Thymus (tissue), 11 donors: Measurements from ENCODE around the gene NAA80. TPM values are rescaled to one million over a fixed set of nuclear protein-coding genes. Genes with fewer than 3 reads are reported as not detected.
A peak's percentile ranks its signal among the peaks of the same experiment; 100 is the strongest.

ENCODE experiments used
- DNase-seq, 9 donors: peaks; one replicate each; pipeline ENCODE4 v3.0.0-alpha.2; 2013; ENCODE audit warnings: low spot score in 9 of 9, low read depth in 6 of 9, missing footprints in 1 of 9
- H3K27ac ChIP-seq, 2 donors: one replicate each; pipeline ENCODE4 v1.5.1; 2013; ENCODE audit warnings: control low read depth in 1 of 2, low read depth in 1 of 2, low read length in 1 of 2, mild to moderate bottlenecking in 1 of 2, moderate library complexity in 1 of 2
- H3K27me3 ChIP-seq, 2 donors: one replicate each; pipeline ENCODE4 v1.5.1; 2013; ENCODE audit warnings: low read length in 1 of 2; ENCODE audit not compliant: control insufficient read depth in 2 of 2, insufficient read depth in 1 of 2
- H3K36me3 ChIP-seq, 2 donors: one replicate each; pipeline ENCODE4 v1.5.1; 2013; ENCODE audit warnings: low read length in 1 of 2, mild to moderate bottlenecking in 1 of 2, moderate library complexity in 1 of 2; ENCODE audit not compliant: control insufficient read depth in 2 of 2, insufficient read depth in 2 of 2
- H3K4me1 ChIP-seq, 2 donors: one replicate each; pipeline ENCODE4 v1.5.1; 2013; ENCODE audit warnings: low read length in 2 of 2; ENCODE audit not compliant: control insufficient read depth in 2 of 2, insufficient read depth in 2 of 2
- H3K4me3 ChIP-seq, 2 donors: one replicate each; pipeline ENCODE4 v1.5.1; 2013; ENCODE audit warnings: low read length in 2 of 2, control low read depth in 1 of 2, mild to moderate bottlenecking in 1 of 2
- H3K9me3 ChIP-seq, 2 donors: one replicate each; pipeline ENCODE4 v1.5.1; 2013; ENCODE audit warnings: low read length in 1 of 2, mild to moderate bottlenecking in 1 of 2; ENCODE audit not compliant: control insufficient read depth in 2 of 2, insufficient read depth in 1 of 2
- WGBS: extraction: QIAGEN DNeasy Blood & Tissue Kit; methylation state at CpG from one replicate; pipeline ENCODE4 v1.1.7; 2013; 5-methylcytosine and 5-hydroxymethylcytosine counted together
- polyA plus RNA-seq: library from polyadenylated mRNA; stranded (reverse); fragments of 200-250 nt; gene quantifications from one replicate; pipeline ENCODE4 v1.2.3, GENCODE V29; 2013
- total RNA-seq: library from RNA; stranded (reverse); fragments of 120-200 nt; gene quantifications from one replicate; pipeline ENCODE4 v1.2.4, GENCODE V29; 2013
- donor health status: healthy.

Gene NAA80
- total and polyA plus RNA-seq, 2 donors, result 6.4 to 23.7 TPM

DNA sequence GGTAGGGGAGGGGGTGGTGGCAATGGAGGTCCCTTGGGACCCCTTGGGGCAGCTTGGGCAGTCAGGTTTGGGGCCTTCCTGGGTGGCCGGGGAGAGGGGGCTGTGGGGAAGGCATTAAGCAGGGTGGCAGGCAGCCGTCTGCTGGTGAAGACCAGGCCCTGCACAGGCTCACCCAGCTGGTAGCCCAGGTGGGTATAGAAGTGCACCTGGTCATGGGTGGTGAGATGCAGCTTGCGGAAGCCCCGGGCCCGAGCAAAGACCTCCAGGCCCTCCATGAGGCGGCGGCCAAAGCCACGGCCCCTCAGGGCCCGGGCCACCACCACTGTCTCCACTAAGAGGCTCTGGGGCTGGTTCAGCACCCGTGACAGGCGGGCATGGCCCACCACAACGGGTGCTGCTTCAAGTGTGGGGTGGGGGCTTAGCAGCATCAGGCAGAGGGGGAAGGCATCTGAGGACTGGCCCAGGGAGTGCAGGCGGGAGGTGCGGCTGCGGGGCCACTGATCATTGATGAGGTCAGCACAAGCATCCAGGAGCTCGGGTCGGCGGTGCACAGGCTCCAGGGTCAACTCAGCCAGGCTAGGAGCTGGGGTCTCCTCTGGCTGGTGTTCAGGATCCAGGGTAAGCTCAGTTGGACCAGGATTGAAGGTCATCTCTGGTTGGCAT lies 2.4 kb downstream of the NAA80 start:
- WGBS, result 98% methylated on average over 18 of the region's 18 CpGs
- no peak for DNase-seq
- Histone ChIP-seq H3K27me3 (no peaks in the 10 kb centered on the region), H3K27ac (no peak overlapping the region), H3K4me3 (no peak overlapping the region), H3K36me3 (no peaks in the 10 kb centered on the region), H3K9me3 (no peaks in the 10 kb centered on the region), H3K4me1 (peaks cover 12 to 33% of the 10 kb centered on the region in 2 donors)

DNA sequence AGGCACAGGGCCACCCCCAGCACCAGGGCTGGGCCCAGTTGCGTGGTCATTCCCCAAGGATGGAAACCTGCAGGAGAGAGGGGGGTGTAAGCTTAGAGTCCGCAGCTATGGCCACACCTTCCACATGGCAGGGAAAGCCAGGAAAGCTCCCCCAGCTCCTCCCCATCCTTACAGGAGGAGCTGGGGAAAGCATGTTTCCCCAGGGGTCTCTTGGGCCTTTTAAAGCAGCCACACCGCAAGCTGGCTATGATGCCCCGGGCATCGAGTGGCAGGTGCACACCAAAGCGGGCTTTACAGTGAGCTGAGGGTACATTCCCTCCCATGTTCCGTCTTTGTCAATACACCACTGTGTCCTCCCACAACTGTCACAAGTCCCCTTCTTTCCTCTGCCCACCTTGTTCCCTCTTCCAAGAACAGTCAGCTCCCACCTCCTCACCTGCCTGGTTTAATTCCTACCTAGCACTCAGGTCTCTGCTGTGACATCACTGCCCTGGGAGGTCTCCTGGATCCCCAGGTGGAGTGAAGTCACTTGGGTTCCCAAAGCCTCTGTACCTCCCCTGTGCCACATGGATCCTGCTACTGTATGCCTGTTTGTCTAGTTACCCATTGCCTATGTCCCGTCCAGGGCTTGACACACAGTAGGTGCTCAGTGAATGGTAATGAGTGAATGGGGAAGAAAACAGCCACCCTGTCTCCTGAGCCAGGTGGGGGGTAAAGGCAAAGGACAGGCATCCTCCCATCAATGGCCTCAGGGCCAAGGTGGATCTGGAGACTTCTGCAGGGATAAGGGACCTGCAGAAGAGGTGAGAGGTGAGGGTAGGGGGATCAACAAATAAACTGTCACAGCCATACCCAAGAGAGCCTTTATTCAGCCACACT lies 3.4 kb downstream of the NAA80 start:
- whole genome bisulfite sequencing, result 96% methylated on average over 8 of the region's 8 CpGs
- Histone ChIP-seq H3K36me3 (no peaks in the 10 kb centered on the region), H3K9me3 (no peaks in the 10 kb centered on the region), H3K27me3 (no peaks in the 10 kb centered on the region), H3K4me3 (no peak overlapping the region), H3K27ac (no peak overlapping the region), H3K4me1 (peaks cover 19 to 43% of the 10 kb centered on the region in 2 donors)
- DNase-seq, result no peak

DNA sequence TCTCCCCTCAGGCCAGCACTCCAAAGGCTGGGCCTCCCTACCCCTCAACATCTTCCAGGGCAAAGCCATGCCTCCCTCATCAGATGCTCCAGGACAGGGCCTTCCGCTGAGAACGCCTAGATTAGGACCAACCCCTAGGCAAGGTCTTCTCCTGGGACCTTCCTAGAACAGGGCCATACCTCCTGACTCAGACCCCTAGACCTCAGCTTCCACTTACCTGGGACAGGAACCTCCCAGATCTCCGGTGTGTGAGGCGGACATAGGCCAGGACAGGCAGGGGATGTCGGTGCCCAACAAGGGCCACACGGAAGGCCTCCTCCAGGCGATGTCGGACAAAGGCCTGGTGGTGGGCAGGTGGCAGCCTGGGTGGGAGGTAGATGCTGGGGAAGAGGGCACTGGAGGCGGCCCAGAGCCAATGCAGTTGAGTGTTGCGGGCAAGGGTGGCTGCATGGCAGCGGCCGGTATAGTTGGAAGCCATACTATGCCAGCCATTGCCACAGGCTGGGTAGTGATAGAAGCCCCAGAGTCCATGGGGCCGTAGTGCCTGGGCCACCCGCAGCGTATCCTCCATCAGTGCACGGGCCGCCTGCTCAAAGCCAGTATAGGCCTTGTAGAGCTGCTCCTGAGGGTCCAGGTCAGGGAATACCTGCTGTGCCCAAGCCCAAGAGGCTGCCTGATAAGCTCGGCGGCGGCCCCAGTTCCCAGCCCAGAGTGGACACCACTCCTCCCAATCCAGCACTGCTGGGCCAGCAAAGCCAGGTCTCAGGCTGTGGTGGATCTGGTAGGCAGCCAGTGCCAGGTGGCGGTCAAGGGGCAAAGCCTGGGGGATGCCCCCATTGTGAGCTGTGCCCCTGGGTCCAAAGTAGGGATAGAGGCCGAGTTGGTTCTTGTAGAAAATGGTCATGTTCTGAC lies 4.5 kb downstream of the NAA80 start:
- DNase-seq, result no peak
- Histone ChIP-seq H3K9me3 (no peaks in the 10 kb centered on the region), H3K36me3 (peaks cover 3 to 7% of the 10 kb centered on the region in 2 donors), H3K4me3 (no peak overlapping the region), H3K27me3 (no peaks in the 10 kb centered on the region), H3K4me1 (peaks cover 15 to 34% of the 10 kb centered on the region in 2 donors), H3K27ac (no peak overlapping the region)
- 98% methylated on average over 22 of the region's 22 CpGs for WGBS

DNA sequence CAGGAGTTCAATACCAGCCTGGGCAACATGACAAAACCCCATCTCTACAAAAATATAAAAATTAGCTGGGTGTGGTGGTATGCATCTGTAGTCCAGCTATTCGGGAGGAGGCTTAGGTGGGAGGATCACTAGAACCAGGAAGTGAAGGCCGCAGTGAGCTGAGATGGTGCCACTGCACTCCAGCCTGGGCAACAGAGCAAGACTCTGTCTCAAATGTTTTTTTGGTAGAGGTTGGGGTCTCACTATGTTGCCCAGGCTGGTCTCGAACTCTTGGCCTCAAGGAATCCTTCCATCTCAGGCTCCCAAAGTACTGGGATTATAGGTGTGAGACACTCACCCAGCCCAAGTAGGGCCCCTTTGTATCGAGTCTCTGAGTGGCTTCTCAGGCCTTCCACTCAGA lies 5.1 kb downstream of the NAA80 start:
- Histone ChIP-seq H3K27me3 (no peaks in the 10 kb centered on the region), H3K9me3 (no peaks in the 10 kb centered on the region), H3K4me3 (no peak overlapping the region), H3K36me3 (peaks cover 9 to 13% of the 10 kb centered on the region in 2 donors), H3K4me1 (peaks cover 14 to 31% of the 10 kb centered on the region in 2 donors), H3K27ac (no peak overlapping the region)
- 97% methylated on average over 4 of the region's 4 CpGs for WGBS
- no peak for DNase-seq

DNA sequence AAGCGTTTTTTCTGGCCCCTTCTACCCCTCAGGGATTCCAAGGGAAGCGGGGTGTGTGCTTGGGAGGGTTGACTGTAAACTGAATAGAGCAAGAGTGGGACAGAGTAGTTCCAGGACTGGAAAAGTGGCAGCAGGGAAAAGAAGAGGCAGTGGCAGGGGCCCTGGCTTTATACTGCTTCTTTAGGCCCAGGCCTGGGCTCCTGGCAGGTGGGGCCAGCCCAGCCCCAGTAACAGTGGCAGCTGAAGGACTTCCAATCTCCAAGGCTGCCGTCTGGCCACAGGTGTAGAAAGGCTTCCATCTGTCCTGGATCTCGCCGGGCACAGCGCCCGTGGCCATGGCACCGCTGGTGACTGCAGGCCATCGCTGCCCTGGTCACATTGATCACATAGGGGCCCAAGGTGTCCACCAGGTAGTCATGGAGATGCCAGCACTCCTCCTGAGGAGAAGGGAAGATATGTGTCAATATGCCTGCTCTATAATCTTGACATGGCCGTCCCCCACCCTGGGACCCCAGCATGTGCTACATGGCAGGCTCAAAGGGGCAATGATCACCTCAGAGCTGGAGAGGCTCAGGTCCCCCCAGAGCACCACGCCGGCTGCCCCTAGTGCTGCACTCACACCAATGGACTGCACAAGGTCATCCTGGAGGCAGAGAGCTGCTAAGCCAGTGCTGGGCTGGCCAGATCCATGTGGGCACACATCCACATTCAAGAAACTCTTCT lies 6.0 kb downstream of the NAA80 start:
- no peak for DNase-seq
- 89% methylated on average over 12 of the region's 12 CpGs for whole genome bisulfite sequencing
- Histone ChIP-seq H3K4me3 (no peak overlapping the region), H3K27ac (peak overlapping the region; percentile 62 to 64), H3K36me3 (peaks cover 18 to 22% of the 10 kb centered on the region in 2 donors), H3K9me3 (no peaks in the 10 kb centered on the region), H3K4me1 (peaks cover 9 to 23% of the 10 kb centered on the region in 2 donors), H3K27me3 (no peaks in the 10 kb centered on the region)

DNA sequence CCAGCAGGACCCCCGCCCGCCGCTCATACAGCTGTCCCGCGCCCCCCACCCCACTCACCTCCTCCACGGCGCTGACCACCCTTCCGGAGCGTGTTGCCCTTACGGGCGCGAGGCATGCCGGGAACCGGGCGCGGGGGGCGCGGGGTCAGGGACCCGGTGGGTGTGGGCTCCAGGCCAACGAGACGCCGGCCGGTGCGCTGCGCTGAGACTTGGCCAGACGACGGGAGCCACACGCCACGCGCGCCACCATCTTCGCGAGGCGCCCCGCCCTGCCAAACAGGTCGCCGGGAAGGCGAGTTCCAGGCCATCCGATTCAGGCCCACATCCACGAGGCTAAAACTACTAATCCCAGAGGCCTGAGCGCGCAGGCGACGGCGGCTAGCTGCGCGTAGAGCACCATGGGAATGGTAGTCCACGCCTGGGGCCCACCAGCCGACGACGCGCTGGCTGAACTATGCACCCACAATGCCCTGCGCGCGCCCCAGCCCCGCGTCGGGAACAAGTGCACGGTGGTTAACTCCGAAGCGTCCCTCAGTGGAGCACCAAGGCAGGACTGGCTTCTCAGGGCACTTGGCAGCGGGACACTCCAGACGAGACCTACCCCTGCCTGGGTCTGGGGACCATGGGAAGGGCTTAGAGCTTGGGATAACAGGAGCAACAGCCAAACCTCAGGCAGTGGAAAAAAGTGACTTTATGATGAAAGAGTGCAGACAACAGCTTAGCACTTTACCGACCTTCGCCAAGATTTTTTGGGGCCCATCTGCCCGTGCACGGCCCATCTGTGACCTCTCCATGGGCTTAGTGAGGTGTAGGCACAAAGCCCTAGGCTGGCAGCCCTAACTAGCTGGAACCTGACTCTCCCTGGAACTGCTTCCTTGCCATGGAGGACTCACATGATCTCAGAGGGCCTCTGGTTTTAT lies 6.8 kb downstream of the NAA80 start, which contains the start of gene IFRD2:
Gene IFRD2 (minus strand): TSS at position 271 of the 920 bp plus-strand sequence. CDS start 155 bp downstream, at position 116.
- H3K4me1 ChIP-seq, result peaks cover 7 to 19% of the 10 kb centered on the region in 2 donors
- no peaks in the 10 kb centered on the region for H3K27me3 ChIP-seq
- H3K9me3 ChIP-seq, result no peaks in the 10 kb centered on the region
- peaks cover 26 to 30% of the 10 kb centered on the region in 2 donors for H3K36me3 ChIP-seq
- peak; percentile 82 to 98 (median 94) for DNase-seq
- 2% methylated on average over 67 of the region's 67 CpGs for WGBS
- peak within 1 kb of the TSS; percentile 64 to 72 for H3K27ac ChIP-seq
- peak within 1 kb of the TSS; percentile 78 for H3K4me3 ChIP-seq

DNA sequence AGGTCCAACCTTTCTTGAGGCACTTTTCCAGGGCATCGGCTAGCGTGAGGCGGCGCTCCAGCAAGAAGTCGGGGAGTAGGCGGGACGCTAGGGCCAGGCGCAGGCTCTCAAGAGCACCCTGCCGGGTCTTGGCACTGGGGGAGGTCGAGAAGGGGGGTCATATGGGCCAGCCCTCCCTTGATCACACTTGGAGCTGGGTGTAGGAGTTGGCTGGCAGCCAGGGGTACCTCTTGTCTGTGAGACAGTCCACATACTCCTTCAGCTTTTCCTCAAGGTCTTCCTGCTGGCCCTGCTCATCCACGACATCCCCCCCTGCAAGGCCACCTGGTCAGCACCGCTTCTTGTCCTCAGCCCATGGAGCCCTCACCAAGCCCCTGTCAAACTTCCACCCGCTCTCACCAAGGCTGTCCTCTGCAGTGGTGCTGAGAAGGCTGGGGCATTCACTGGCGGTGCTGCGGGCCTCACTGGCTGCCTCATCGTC lies 9.0 kb downstream of the NAA80 start:
- Histone ChIP-seq H3K36me3 (peaks cover 37 to 42% of the 10 kb centered on the region in 2 donors), H3K9me3 (no peaks in the 10 kb centered on the region), H3K4me1 (peaks cover 7 to 19% of the 10 kb centered on the region in 2 donors), H3K27ac (no peak overlapping the region), H3K27me3 (no peaks in the 10 kb centered on the region), H3K4me3 (no peak overlapping the region)
- no peak for DNase-seq
- 97% methylated on average over 16 of the region's 16 CpGs for WGBS
